A172 (cell line): ENCODE results near the gene GOLGA6L10. TPM values are rescaled to one million over a fixed set of nuclear protein-coding genes. Genes with fewer than 3 reads are reported as not detected.
"Not testable (repeated sequence)": the region's sequence is repeated elsewhere in the genome, so short reads cannot be mapped to it uniquely, and the experiment has no call there.

Source experiments
- DNase-seq: peaks from one replicate; pipeline ENCODE4 v3.0.0-alpha.2; 2015; ENCODE audit warnings: low spot score
- total RNA-seq: library from RNA; depleted of rRNA; stranded (reverse); fragments of >200 nt; shearing (Covaris generic); gene quantifications from 2 replicates; pipeline ENCODE4 v1.2.3, GENCODE V29; 2014

Gene GOLGA6L10
- total RNA-seq, 1 experiment from 2014 or later = 0.07 TPM

GRCh38 chr15:82342632-82343374, 6.5 kb downstream of the GOLGA6L10 start:
- not testable (repeated sequence) for DNase-seq

GRCh38 chr15:82338573-82338972, 10.7 kb downstream of the GOLGA6L10 start:
- DNase-seq = not testable (repeated sequence)

- not testable (repeated sequence) for DNase-seq
Observed at GRCh38 chr15:82338053-82338452, 11.2 kb downstream of the GOLGA6L10 start.

GRCh38 chr15:82337051-82337450, 12.2 kb downstream of the GOLGA6L10 start:
- DNase-seq = not testable (repeated sequence)

GRCh38 chr15:82336180-82336647, 13.1 kb downstream of the GOLGA6L10 start:
- not testable (repeated sequence) for DNase-seq

GRCh38 chr15:82335006-82335405, 14.3 kb downstream of the GOLGA6L10 start:
- not testable (repeated sequence) for DNase-seq

GRCh38 chr15:82334554-82334932, 14.7 kb downstream of the GOLGA6L10 start:
- not testable (repeated sequence) for DNase-seq

- DNase-seq = not testable (repeated sequence)
Observed at GRCh38 chr15:82333603-82334553, 15.4 kb downstream of the GOLGA6L10 start.

GRCh38 chr15:82332711-82333602, 16.3 kb downstream of the GOLGA6L10 start:
- DNase-seq = not testable (repeated sequence)

- DNase-seq = not testable (repeated sequence)
Observed at GRCh38 chr15:82331576-82332304, 17.5 kb downstream of the GOLGA6L10 start.

GRCh38 chr15:82330921-82331320, 18.4 kb downstream of the GOLGA6L10 start:
- DNase-seq = not testable (repeated sequence)

- not testable (repeated sequence) for DNase-seq
Observed at GRCh38 chr15:82329039-82329438, 20.2 kb downstream of the GOLGA6L10 start.

- DNase-seq = not testable (repeated sequence)
Observed at GRCh38 chr15:82327372-82327771, 21.9 kb downstream of the GOLGA6L10 start.

GRCh38 chr15:82326896-82327295, 22.4 kb downstream of the GOLGA6L10 start:
- DNase-seq = not testable (repeated sequence)

GRCh38 chr15:82325646-82326045, 23.6 kb downstream of the GOLGA6L10 start:
- DNase-seq = not testable (repeated sequence)

GRCh38 chr15:82324831-82325230, 24.4 kb downstream of the GOLGA6L10 start:
- DNase-seq = not testable (repeated sequence)

GRCh38 chr15:82322488-82322887, 26.8 kb downstream of the GOLGA6L10 start:
- DNase-seq = not testable (repeated sequence)

GRCh38 chr15:82320861-82321260, 28.4 kb downstream of the GOLGA6L10 start:
- not testable (repeated sequence) for DNase-seq

GRCh38 chr15:82319522-82320278, 29.6 kb downstream of the GOLGA6L10 start:
- not testable (repeated sequence) for DNase-seq

- not testable (repeated sequence) for DNase-seq
Observed at GRCh38 chr15:82318281-82318680, 31.0 kb downstream of the GOLGA6L10 start.
